Fibroblast of mammary gland (primary cell): ENCODE measurements around the gene TLL2.

Experiments
- DNase-seq: peaks from one replicate; pipeline ENCODE4 v3.0.0-alpha.2; 2010; ENCODE audit warnings: low read depth
- H3K4me3 ChIP-seq: 2 replicates; pipeline ENCODE4 v1.5.1; 2011; ENCODE audit warnings: low read depth, mild to moderate bottlenecking, low read length, moderate library complexity; ENCODE audit not compliant: control insufficient read depth
- TF ChIP-seq, protein P1 (sequence below): conservative IDR thresholded peaks from 2 replicates; pipeline ENCODE4 v1.5.1; 2011; ENCODE audit warnings: low read depth, low read length, inconsistent platforms; ENCODE audit not compliant: control insufficient read depth, insufficient read depth

Gene TLL2

DNA sequence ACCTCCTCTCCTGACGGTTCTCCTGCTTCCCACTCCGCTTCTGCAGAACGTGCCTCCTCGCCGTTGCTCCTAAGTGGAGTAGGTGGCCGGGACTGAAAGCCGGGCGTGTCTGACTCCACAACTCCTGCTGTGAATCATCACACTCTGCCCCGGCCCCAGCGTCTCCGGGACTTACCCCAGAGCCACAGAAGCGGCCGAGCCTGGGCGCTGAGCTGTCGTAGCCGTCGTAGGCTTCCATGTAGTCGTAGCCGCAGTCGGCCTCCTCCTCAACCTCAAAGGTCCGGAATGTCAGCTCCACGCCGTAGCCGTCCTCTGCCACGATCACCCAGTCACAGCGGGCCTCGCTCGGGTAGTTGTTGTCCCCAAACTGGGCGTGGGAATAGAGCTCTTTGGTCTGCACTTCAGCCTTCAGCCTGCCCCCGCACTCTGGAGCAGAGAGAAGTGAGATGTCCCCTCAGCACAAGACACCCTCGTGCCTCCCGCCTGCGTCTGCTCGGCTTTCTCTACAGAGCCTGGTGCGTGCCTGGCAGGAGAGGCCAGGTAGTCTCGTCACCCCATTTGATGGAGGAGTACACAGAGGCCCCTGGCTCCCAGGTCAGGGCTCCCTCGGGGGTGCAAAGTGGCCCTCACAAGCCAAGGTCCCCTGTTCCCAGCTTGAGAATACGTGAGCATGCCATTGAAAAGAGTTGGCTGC lies 143.7 kb downstream of the TLL2 start:
- TF ChIP-seq, protein P1, sequence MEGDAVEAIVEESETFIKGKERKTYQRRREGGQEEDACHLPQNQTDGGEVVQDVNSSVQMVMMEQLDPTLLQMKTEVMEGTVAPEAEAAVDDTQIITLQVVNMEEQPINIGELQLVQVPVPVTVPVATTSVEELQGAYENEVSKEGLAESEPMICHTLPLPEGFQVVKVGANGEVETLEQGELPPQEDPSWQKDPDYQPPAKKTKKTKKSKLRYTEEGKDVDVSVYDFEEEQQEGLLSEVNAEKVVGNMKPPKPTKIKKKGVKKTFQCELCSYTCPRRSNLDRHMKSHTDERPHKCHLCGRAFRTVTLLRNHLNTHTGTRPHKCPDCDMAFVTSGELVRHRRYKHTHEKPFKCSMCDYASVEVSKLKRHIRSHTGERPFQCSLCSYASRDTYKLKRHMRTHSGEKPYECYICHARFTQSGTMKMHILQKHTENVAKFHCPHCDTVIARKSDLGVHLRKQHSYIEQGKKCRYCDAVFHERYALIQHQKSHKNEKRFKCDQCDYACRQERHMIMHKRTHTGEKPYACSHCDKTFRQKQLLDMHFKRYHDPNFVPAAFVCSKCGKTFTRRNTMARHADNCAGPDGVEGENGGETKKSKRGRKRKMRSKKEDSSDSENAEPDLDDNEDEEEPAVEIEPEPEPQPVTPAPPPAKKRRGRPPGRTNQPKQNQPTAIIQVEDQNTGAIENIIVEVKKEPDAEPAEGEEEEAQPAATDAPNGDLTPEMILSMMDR = no peak
- H3K4me3 ChIP-seq = no peak overlapping the region
- peak; percentile 23 for DNase-seq

DNA sequence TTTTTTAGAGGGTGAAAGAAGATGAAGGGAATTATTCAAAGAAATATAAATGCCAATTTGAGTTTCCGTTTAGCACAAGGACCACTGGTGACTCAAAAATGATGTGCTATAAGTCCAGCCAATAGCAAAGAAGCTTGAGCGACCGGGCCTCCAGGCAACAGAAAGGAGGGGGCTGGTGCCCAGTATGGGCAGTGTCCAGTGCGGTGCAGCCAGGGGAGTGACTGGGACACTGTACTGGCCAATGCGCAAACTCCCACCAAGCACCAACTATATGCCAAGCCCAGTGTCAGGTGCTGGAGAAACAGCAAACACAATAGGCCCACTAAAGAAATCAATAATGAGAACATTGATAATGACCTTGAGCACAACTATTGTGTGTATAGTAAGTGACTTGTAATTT lies 144.8 kb downstream of the TLL2 start:
- H3K4me3 ChIP-seq = no peak overlapping the region
- TF ChIP-seq, protein P1 = no peak
- DNase-seq = no peak

DNA sequence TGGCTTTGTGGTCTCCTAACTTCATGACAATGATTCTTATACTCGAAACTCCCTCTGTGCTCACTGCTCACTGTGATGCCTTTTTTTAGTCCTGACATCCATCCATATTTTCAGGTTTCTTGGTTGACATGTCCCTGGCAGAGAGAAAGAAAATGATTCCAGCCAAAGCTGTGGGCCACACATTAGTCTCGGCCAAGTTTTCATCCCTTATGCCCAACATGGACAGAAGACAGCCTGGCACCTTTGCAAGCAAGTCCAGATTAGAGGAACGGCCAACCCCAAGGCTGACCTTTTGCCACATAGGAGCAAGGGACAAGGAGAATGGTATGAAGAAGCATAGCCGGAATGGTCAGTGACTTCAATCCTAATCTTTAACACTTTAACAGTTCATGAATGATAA lies 146.3 kb downstream of the TLL2 start:
- DNase-seq = no peak
- TF ChIP-seq, protein P1 = no peak
- H3K4me3 ChIP-seq = no peak overlapping the region

DNA sequence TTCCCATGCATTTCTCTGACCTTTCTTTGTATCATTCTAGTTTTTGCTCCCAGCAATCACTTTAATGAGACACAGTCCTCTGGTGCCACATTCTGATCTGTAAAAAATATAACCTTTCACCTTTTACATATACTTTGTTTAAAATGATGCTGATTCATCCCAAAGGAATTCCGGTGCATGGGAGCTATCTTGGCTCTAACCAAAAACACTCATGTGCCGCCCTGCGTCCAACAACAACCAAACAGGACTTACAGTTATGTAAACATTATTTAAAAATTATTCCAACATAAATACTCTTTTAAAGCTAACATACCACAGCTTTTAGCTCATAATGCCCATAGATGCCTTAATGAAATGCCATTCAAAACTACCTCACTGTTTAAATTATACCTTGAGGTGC lies 147.2 kb downstream of the TLL2 start:
- TF ChIP-seq, protein P1 = no peak
- no peak overlapping the region for H3K4me3 ChIP-seq
- no peak for DNase-seq

DNA sequence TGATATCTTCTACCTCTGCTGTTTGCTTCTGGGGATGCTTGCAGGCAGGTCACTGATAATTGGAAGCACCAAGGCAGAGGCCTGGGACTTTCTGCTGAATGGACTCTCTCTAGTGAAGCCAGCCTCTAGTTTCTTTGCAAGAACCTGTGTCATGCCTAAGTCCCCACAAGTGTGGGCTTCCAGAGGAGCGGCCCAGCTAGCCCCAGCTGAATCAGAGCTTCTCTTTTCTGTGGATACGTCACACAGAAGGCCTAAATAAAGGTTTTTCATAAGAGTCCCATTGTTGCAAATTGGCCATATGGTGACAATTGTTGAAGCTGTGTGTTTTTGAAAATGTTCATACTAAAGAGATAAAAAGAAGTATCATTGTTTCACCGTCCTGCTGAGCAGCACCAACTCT lies 148.2 kb downstream of the TLL2 start:
- TF ChIP-seq, protein P1 = no peak
- no peak for DNase-seq
- H3K4me3 ChIP-seq = no peak overlapping the region

DNA sequence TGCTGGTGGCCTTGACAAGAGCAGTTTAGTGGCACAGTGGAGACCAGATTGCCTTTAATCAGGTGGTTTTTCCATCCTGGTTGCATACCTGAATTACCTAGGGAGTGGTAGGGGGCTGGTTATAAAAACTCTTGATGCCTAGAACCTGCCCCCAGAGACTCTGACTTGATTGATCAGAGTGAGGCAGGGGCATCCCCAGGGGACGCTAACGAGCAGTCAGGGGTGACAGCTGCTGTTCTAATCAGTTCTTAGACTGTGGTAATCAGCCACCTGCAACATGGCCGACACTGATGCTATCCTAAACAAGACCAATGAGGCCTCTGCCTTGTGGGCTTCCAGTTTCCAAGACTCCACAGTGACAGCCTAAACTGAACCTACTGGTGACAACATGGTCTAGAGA lies 153.0 kb downstream of the TLL2 start:
- TF ChIP-seq, protein P1 = no peak
- H3K4me3 ChIP-seq = no peak overlapping the region
- DNase-seq = no peak

DNA sequence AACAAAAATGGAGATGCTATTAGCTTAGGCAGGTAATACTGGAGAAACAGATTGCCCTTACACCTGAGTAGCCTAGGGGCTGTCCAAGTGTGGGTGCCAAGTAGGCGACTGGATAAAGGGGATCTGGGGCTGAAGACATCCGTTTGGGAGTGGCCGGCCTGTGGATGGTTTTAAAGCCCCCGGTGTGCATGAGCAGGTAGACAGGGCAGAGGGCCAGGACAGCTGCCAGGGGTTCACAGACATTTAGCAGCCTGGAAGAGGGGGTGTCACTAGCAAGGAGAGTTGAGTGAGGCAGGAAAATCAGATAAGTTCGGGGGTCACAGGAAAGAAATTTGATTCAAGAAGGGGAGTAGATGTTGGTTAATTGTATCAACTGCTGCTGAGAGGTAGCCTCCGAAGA lies 153.4 kb downstream of the TLL2 start:
- H3K4me3 ChIP-seq = no peak overlapping the region
- TF ChIP-seq, protein P1 = no peak
- no peak for DNase-seq
